Gastrocnemius medialis (tissue), 4 donors: ENCODE measurements around the gene ZEB1.

Experiments used
- POLR2A ChIP-seq, 2 donors: fragments of 450-650 bp; IDR thresholded peaks; one replicate each; pipeline ENCODE4 v1.6.1; 2017; ENCODE audit warnings: antibody characterized with exemption in 2 of 2, mild to moderate bottlenecking in 2 of 2, moderate library complexity in 2 of 2
- TF ChIP-seq, protein P1 (sequence below), 5 experiments: fragments of 450-650 bp in 3 of 5; fragments of 200-600 bp in 2 of 5; sonication (generic) in 2 of 5; IDR thresholded peaks in 4 of 5; conservative IDR thresholded peaks in 1 of 5; 1 replicate in 4 of 5; 2 replicates in 1 of 5; pipeline ENCODE4 v1.5.1; 2016 to 2019; ENCODE audit warnings: antibody characterized with exemption in 5 of 5, mild to moderate bottlenecking in 3 of 5, moderate library complexity in 3 of 5

DNA sequence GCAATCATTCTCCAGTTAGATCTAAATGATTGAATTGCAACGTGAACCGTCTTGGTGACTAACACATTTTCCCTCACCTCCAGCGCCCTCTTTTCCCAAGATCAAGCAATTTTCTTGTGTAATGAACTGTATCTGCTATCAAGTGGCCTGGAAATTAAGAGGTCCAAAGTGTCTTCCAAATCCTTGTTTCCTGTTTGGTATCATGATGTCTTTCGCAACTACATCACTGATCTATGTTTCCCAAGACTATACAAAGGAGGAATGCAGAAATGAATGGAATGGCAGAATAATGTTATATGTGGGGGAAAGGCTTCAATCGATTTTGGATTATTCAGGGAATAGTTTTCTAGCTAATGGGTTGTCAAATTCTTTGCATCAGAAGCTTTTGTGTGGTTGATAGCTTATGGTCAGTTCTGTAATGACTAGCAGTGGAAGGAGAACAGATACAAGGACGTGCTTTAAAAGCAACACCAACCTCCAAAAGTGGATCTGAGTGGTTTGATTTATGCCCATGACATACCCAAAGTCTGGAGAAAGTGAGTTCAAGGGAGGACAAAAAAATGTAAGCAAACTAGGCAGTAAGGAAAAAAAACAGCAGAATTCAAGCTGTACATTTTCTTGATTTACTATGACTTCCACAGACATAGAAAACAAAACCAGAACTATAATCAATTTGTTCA, 14.6 kb upstream of the ZEB1 start:
- TF ChIP-seq, protein P1, sequence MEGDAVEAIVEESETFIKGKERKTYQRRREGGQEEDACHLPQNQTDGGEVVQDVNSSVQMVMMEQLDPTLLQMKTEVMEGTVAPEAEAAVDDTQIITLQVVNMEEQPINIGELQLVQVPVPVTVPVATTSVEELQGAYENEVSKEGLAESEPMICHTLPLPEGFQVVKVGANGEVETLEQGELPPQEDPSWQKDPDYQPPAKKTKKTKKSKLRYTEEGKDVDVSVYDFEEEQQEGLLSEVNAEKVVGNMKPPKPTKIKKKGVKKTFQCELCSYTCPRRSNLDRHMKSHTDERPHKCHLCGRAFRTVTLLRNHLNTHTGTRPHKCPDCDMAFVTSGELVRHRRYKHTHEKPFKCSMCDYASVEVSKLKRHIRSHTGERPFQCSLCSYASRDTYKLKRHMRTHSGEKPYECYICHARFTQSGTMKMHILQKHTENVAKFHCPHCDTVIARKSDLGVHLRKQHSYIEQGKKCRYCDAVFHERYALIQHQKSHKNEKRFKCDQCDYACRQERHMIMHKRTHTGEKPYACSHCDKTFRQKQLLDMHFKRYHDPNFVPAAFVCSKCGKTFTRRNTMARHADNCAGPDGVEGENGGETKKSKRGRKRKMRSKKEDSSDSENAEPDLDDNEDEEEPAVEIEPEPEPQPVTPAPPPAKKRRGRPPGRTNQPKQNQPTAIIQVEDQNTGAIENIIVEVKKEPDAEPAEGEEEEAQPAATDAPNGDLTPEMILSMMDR (IDR thresholded peaks at IDR 0.05 in 4 of 5, conservative IDR thresholded peaks at IDR 0.05 in 1 of 5), result no peak
- TF ChIP-seq POLR2A (IDR thresholded peaks at IDR 0.05), result no peak
